ENCODE measurements around the gene ACSF3. TPM values are rescaled to one million over a fixed set of nuclear protein-coding genes. Genes with fewer than 3 reads are reported as not detected.

ACSF3 gene
- total and polyA plus RNA-seq, 2 of the 4 experiments (the other 2 are of a cell fraction), result 9.5 to 14.2 TPM

DNA sequence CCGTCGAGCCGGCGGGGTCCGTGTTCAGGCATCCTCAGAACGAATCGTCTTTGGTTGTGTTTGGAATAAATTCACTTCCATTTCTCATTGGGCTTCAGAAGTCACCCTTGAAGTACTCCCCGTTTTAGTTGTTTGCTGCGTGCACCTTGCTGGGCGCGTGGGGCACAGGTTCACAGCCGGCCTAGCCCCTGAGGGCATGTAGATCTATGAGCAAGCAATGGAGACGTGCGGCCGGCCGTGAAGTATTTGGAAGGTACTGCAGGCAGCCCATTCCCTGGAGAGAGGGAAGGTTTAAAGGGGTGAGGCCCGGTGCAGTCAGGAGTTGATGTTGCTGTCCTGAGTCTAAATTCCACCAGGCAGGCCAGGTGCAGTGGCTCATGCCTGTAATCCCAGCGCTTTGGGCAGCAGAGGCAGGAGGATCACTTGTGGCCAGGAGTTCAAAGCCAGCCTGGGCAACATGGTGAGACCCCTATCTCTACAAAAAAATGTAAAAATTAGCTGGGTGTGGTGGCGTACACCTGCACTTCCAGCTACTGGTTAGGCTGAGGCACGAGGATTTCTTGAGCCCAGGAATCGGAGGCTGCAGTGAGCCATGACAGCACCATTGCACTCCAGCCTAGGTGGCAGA is 714 bp downstream of the ACSF3 start:
- ATAC-seq (ENCODE audit: low read depth) (peak; percentile 5), DNase-seq (no peak)
- H3K4me1 ChIP-seq (ENCODE audit: control insufficient read depth, insufficient read depth, low read length), result 0 out of 2 replicates have a peak, but pooled peaks cover 2% of the 10 kb centered on the region
- H3K9me1 ChIP-seq (ENCODE audit: insufficient read depth, low read length), result peaks cover 10% of the 10 kb centered on the region
- dilution Hi-C loops (cut with HindIII; ENCODE audit: low sequenced_read_pairs, unreplicated experiment), result no loop called here
- H3K23ac ChIP-seq (ENCODE audit: low read depth, low read length), result peak overlapping the region; percentile 35; the same call in 1 of the 2 replicates
- H3K27ac ChIP-seq (ENCODE audit: insufficient read depth, low read length), result peak overlapping the region; percentile 14; the same call in 1 of the 2 replicates
- H3K9ac ChIP-seq (ENCODE audit: low read depth, low read length), result peak overlapping the region; percentile 56
- 0 out of 2 replicates have a peak, but pooled peaks cover 3% of the 10 kb centered on the region for H3K36me3 ChIP-seq (ENCODE audit: control insufficient read depth, insufficient read depth, low read length)
- H4K5ac ChIP-seq (ENCODE audit: low read depth, low read length), result peak overlapping the region; percentile 65
- no TSS peak for BruUV-seq (replicated peaks)
- peak overlapping the region; percentile 99 for H2AFZ ChIP-seq (replicated peaks; ENCODE audit: low read length, poor library complexity)
- ChIA-PET CTCF (interaction anchor here (0.5 kb wide), 1 partner anchor 31 kb away, joined by 3 read pairs; no protein-coding TSS in a partner anchor), POLR2A (ENCODE audit: unreplicated experiment) (no interaction called here)
- H3K14ac ChIP-seq (replicated peaks; ENCODE audit: low read depth, low read length), result peak overlapping the region; percentile 78; the same call in 1 of the 2 replicates
- peaks cover 10% of the 10 kb centered on the region; the same call in 1 of the 2 replicates for H4K20me1 ChIP-seq (ENCODE audit: insufficient read depth, low read length)
- peak overlapping the region; percentile 57 for H2AK5ac ChIP-seq (ENCODE audit: low read depth, low read length)
- H2BK15ac ChIP-seq (ENCODE audit: low read depth, low read length), result no peak overlapping the region
- intact Hi-C loops (cut with micrococcal nuclease), result no loop called here
- H2BK120ac ChIP-seq (ENCODE audit: low read depth, low read length), result no peak overlapping the region
- H3K9me3 ChIP-seq (ENCODE audit: control insufficient read depth, insufficient read depth, low read length), result no peaks in the 10 kb centered on the region
- peak overlapping the region; percentile 69 for H3K4me2 ChIP-seq (ENCODE audit: low read depth, low read length)
- 14% methylated on average over 4 of the region's 21 CpGs; no CpG with 5 or more reads in 1 of the 2 experiments for WGBS, 2 experiments (ENCODE audit: extremely low coverage in 2 of 2, insufficient read length in 1 of 2)
- H3K79me1 ChIP-seq (ENCODE audit: low read depth in 1 of 2, low read length in 2 of 2), result peaks cover 31 to 50% of the 10 kb centered on the region in 2 experiments
- H3K27me3 ChIP-seq (ENCODE audit: control insufficient read depth, insufficient read depth, low read length), result peaks cover 17% of the 10 kb centered on the region
- H3K4ac ChIP-seq (ENCODE audit: low read depth, low read length), result peak overlapping the region; percentile 63; the same call in 1 of the 2 replicates
- H3K4me3 ChIP-seq (ENCODE audit: insufficient read depth, low read depth, low read length), result peak overlapping the region; percentile 82
- H4K8ac ChIP-seq (ENCODE audit: low read depth in 2 of 2, low read length in 2 of 2), result peak overlapping the region; percentile 72 to 75
- in situ Hi-C loops (cut with MboI; ENCODE audit: low sequenced_read_pairs), result no loop called here
- no peak overlapping the region for H4K91ac ChIP-seq (ENCODE audit: insufficient read depth, low read depth, low read length)
- H2AK9ac ChIP-seq (replicated peaks; ENCODE audit: low read depth, low read length, poor library complexity), result peak overlapping the region; percentile 35
- H3K56ac ChIP-seq (ENCODE audit: extremely low read depth, insufficient read depth, low read length), result peak overlapping the region; percentile 63
- no peak overlapping the region for H2BK5ac ChIP-seq (ENCODE audit: low read depth, low read length, poor library complexity, severe bottlenecking)
- H3K18ac ChIP-seq (ENCODE audit: low read depth, low read length), result no peak overlapping the region
- no peak overlapping the region for H2BK20ac ChIP-seq (ENCODE audit: low read depth, low read length)
- TF ChIP-seq BHLHE40 (IDR thresholded peaks at IDR 0.05; ENCODE audit: low read depth, low read length), result no peak
- no peak for TF ChIP-seq SMC3 (IDR thresholded peaks at IDR 0.05; ENCODE audit: low read depth, low read length)
- no peak for TF ChIP-seq RCOR1 (IDR thresholded peaks at IDR 0.05; ENCODE audit: insufficient replicate concordance, low read length)
- TF ChIP-seq RFX5 (IDR thresholded peaks at IDR 0.05; ENCODE audit: low read depth, low read length), result no peak
- no peak for TF ChIP-seq MAZ (IDR thresholded peaks at IDR 0.05; ENCODE audit: borderline replicate concordance, low read depth, low read length)
- TF ChIP-seq, protein P1, sequence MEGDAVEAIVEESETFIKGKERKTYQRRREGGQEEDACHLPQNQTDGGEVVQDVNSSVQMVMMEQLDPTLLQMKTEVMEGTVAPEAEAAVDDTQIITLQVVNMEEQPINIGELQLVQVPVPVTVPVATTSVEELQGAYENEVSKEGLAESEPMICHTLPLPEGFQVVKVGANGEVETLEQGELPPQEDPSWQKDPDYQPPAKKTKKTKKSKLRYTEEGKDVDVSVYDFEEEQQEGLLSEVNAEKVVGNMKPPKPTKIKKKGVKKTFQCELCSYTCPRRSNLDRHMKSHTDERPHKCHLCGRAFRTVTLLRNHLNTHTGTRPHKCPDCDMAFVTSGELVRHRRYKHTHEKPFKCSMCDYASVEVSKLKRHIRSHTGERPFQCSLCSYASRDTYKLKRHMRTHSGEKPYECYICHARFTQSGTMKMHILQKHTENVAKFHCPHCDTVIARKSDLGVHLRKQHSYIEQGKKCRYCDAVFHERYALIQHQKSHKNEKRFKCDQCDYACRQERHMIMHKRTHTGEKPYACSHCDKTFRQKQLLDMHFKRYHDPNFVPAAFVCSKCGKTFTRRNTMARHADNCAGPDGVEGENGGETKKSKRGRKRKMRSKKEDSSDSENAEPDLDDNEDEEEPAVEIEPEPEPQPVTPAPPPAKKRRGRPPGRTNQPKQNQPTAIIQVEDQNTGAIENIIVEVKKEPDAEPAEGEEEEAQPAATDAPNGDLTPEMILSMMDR (conservative IDR thresholded peaks at IDR 0.05; ENCODE audit: low read depth, low read length), result no peak
- no peak for TF ChIP-seq POLR2A (IDR thresholded peaks at IDR 0.05; ENCODE audit: low read depth, low read length)
- no peak for TF ChIP-seq CHD1 (IDR thresholded peaks at IDR 0.05; ENCODE audit: low read depth, low read length)
- TF ChIP-seq MAFK (IDR thresholded peaks at IDR 0.05; ENCODE audit: low read depth, low read length), result no peak
- TF ChIP-seq RAD21 (IDR thresholded peaks at IDR 0.05; ENCODE audit: low read length), result no peak
- no peak for TF ChIP-seq FOS (IDR thresholded peaks at IDR 0.05; ENCODE audit: low read depth, low read length)
- TF ChIP-seq, protein P2, sequence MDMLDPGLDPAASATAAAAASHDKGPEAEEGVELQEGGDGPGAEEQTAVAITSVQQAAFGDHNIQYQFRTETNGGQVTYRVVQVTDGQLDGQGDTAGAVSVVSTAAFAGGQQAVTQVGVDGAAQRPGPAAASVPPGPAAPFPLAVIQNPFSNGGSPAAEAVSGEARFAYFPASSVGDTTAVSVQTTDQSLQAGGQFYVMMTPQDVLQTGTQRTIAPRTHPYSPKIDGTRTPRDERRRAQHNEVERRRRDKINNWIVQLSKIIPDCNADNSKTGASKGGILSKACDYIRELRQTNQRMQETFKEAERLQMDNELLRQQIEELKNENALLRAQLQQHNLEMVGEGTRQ (IDR thresholded peaks at IDR 0.05; ENCODE audit: low read depth, low read length), result no peak
- TF ChIP-seq NFE2L2 (IDR thresholded peaks at IDR 0.05; ENCODE audit: low read depth, low read length), result no peak
- TF ChIP-seq, protein P3, sequence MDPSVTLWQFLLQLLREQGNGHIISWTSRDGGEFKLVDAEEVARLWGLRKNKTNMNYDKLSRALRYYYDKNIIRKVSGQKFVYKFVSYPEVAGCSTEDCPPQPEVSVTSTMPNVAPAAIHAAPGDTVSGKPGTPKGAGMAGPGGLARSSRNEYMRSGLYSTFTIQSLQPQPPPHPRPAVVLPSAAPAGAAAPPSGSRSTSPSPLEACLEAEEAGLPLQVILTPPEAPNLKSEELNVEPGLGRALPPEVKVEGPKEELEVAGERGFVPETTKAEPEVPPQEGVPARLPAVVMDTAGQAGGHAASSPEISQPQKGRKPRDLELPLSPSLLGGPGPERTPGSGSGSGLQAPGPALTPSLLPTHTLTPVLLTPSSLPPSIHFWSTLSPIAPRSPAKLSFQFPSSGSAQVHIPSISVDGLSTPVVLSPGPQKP (IDR thresholded peaks at IDR 0.05; ENCODE audit: borderline replicate concordance, low read depth, low read length), result no peak
- no peak for TF ChIP-seq MXI1 (IDR thresholded peaks at IDR 0.05; ENCODE audit: borderline replicate concordance, low read depth, low read length)
